A549 (cell line): ENCODE results near the gene ANKS1B.

Experiments used
- BHLHE40 ChIP-seq: IDR thresholded peaks from 2 replicates; pipeline ENCODE4 v1.6.1; 2012; ENCODE audit warnings: low read depth, low read length, inconsistent platforms
- ESRRA ChIP-seq: fragments of 150-350 bp; IDR thresholded peaks from 2 replicates; pipeline ENCODE4 v1.6.1; 2014; ENCODE audit warnings: mild to moderate bottlenecking, low read length, borderline replicate concordance
- JUN ChIP-seq, 2 experiments: fragments of >200 bp; sonication (Bioruptor Twin); formaldehyde crosslinking; IDR thresholded peaks; 2 replicates in 1 of 2; 3 replicates in 1 of 2; pipeline ENCODE4 v1.6.1; 2016 to 2017
- KDM5A ChIP-seq: fragments of 200-600 bp; sonication (generic); IDR thresholded peaks from 2 replicates; pipeline ENCODE4 v1.6.1; 2016; ENCODE audit warnings: antibody characterized with exemption, mild to moderate bottlenecking
- POLR2A ChIP-seq: IDR thresholded peaks from 2 replicates; pipeline ENCODE4 v1.6.1; 2012; ENCODE audit warnings: mild to moderate bottlenecking, low read length
- RFX5 ChIP-seq: fragments of 450-650 bp; IDR thresholded peaks from 2 replicates; pipeline ENCODE4 v1.7.1; 2014; ENCODE audit warnings: antibody characterized with exemption, mild to moderate bottlenecking, moderate library complexity
- ZC3H11A ChIP-seq: fragments of 450-650 bp; IDR thresholded peaks from 2 replicates; pipeline ENCODE4 v1.6.1; 2014; ENCODE audit warnings: antibody characterized with exemption, mild to moderate bottlenecking
- TF ChIP-seq, protein P1 (sequence below): fragments of >200 bp; sonication (Bioruptor Twin); formaldehyde crosslinking; IDR thresholded peaks from 3 replicates; pipeline ENCODE4 v1.5.1; 2016

DNA sequence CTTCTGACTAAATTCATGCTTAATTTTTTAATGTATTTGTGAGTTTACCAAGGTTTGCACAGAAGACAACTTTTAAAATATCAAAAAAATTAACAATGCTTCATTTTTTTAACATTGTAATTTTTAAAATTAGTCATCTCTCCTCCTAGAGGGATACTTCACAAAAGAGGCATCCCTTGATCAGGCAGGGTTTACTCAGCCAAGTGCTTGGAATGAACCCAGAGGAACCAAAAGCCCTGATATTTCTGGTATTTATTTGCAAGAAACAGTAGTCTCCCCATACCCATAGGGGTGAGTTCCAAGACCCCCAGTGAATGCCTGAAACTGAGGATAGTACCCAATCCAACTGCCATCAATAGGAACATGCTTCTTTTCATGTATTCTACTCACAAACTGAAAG lies 284.7 kb downstream of the ANKS1B start:
- TF ChIP-seq, protein P1, sequence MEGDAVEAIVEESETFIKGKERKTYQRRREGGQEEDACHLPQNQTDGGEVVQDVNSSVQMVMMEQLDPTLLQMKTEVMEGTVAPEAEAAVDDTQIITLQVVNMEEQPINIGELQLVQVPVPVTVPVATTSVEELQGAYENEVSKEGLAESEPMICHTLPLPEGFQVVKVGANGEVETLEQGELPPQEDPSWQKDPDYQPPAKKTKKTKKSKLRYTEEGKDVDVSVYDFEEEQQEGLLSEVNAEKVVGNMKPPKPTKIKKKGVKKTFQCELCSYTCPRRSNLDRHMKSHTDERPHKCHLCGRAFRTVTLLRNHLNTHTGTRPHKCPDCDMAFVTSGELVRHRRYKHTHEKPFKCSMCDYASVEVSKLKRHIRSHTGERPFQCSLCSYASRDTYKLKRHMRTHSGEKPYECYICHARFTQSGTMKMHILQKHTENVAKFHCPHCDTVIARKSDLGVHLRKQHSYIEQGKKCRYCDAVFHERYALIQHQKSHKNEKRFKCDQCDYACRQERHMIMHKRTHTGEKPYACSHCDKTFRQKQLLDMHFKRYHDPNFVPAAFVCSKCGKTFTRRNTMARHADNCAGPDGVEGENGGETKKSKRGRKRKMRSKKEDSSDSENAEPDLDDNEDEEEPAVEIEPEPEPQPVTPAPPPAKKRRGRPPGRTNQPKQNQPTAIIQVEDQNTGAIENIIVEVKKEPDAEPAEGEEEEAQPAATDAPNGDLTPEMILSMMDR: no peak
- TF ChIP-seq BHLHE40 (no peak), ZC3H11A (no peak), JUN (IDR thresholded peaks at IDR 0.05) (no peak), RFX5 (no peak), ESRRA (no peak), KDM5A (no peak), POLR2A (no peak)
